ENCODE results near the gene RHEBL1.

DNA sequence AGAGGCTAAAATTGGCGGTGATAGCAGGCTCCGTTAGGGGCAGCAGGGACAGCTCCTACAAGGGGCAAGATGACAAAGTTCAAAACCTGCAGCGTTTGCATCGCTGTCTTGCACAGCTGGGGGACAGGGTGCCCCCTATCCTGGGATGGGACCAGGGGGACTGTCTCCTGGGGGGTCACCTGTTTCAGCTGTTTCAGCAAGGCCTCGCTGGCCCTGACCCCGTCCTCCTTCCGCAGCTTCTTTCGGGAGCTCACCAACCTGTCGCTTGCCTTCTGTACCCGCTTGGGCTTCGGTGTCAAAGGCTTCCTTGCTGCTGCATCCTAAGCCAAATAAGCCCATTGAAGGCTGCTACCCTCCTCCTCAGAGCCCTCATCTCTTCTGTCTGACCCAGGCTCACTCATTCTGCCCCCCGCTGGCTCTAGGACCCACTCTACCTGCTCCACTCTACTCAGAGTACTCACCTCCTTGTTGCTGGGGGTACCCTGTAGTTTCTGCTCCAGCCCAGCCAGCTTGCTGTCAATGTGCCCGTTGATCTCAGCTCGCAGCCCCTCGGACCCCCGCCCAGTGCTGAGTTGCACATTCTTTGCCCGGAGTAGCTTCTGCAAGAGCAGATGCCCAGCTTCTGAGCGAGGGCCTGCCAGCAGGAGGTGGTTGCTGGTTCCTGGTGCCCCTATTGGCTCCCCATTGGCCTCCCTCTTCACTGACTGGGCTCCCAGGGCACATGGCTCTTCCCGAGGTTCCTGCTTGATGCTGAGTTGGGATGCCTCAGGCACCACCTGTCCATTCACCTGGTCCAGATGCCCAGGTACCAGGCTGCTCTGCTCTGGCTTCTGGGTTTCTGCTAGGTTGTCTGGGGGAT lies 38.8 kb downstream of the RHEBL1 start:
- TF ChIP-seq, protein P1, sequence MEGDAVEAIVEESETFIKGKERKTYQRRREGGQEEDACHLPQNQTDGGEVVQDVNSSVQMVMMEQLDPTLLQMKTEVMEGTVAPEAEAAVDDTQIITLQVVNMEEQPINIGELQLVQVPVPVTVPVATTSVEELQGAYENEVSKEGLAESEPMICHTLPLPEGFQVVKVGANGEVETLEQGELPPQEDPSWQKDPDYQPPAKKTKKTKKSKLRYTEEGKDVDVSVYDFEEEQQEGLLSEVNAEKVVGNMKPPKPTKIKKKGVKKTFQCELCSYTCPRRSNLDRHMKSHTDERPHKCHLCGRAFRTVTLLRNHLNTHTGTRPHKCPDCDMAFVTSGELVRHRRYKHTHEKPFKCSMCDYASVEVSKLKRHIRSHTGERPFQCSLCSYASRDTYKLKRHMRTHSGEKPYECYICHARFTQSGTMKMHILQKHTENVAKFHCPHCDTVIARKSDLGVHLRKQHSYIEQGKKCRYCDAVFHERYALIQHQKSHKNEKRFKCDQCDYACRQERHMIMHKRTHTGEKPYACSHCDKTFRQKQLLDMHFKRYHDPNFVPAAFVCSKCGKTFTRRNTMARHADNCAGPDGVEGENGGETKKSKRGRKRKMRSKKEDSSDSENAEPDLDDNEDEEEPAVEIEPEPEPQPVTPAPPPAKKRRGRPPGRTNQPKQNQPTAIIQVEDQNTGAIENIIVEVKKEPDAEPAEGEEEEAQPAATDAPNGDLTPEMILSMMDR (conservative IDR thresholded peaks at IDR 0.05; ENCODE audit: low read depth, low read length): no peak
- TF ChIP-seq SMC3 (IDR thresholded peaks at IDR 0.05; ENCODE audit: low read depth, low read length): no peak
- TF ChIP-seq CEBPB (IDR thresholded peaks at IDR 0.05; ENCODE audit: low read depth, low read length): no peak
- no peak for TF ChIP-seq POLR2A (IDR thresholded peaks at IDR 0.05; ENCODE audit: low read depth, low read length)
- no peak for TF ChIP-seq RFX5 (IDR thresholded peaks at IDR 0.05; ENCODE audit: low read depth, low read length)

Measured in IMR-90 (cell line).